PC-3 (cell line): ENCODE data around the gene SYT7. TPM values are rescaled to one million over a fixed set of nuclear protein-coding genes. Genes with fewer than 3 reads are reported as not detected.
A peak's percentile ranks its signal among the peaks of the same experiment; 100 is the strongest.

ENCODE experiments used
- ATAC-seq: fragments of 200-7000 bp; cut with Tn5 transposase; 2 replicates; pipeline ENCODE4 v1.9.1; 2020; ENCODE audit warnings: mild to moderate bottlenecking, moderate library complexity
- BruUV-seq: library from RNA; stranded (reverse); fragments of 400-500 nt; replicated peaks from 2 replicates; lab custom pipeline; 2021; lab: Mats Ljungman, UMichigan
- CTCF ChIA-PET: fragments of 300-600 bp; sonication (Branson Sonifier 250); formaldehyde crosslinking; loops from one replicate; lab custom pipeline; 2022; ENCODE audit warnings: antibody characterized with exemption; lab: Charles Lee
- POLR2A ChIA-PET: fragments of 300-600 bp; sonication (Branson Sonifier 250); formaldehyde crosslinking; loops from one replicate; lab custom pipeline; 2022; ENCODE audit warnings: antibody characterized with exemption; ENCODE audit not compliant: unreplicated experiment; lab: Charles Lee
- DNase-seq: peaks from one replicate; pipeline ENCODE4 v3.0.0-alpha.2; 2015
- H2AFZ ChIP-seq: fragments of 300-600 bp; sonication (generic); 2 replicates; pipeline ENCODE4 v1.6.0; 2016; ENCODE audit warnings: antibody characterized with exemption, low read length
- H3F3A ChIP-seq: fragments of 300-600 bp; sonication (generic); one replicate; pipeline ENCODE4 v1.6.0; 2017; ENCODE audit warnings: antibody characterized with exemption, low read length, control low read depth, mild to moderate bottlenecking; ENCODE audit not compliant: unreplicated experiment
- H3K27ac ChIP-seq: fragments of 300-600 bp; sonication (generic); 2 replicates; pipeline ENCODE4 v1.5.1; 2016; ENCODE audit warnings: mild to moderate bottlenecking, low read length
- H3K27me3 ChIP-seq: fragments of 300-600 bp; sonication (generic); 2 replicates; pipeline ENCODE4 v1.6.1; 2016; ENCODE audit warnings: low read length, mixed read lengths
- H3K36me3 ChIP-seq: fragments of 300-600 bp; sonication (generic); 2 replicates; pipeline ENCODE4 v1.6.1; 2016; ENCODE audit warnings: low read depth, mixed run types, low read length, mixed read lengths
- H3K4me1 ChIP-seq: fragments of 300-600 bp; sonication (generic); 2 replicates; pipeline ENCODE4 v1.5.1; 2016; ENCODE audit warnings: low read length; ENCODE audit not compliant: insufficient read depth
- H3K4me2 ChIP-seq: fragments of 300-600 bp; sonication (generic); 2 replicates; pipeline ENCODE4 v1.6.0; 2016; ENCODE audit warnings: low read length
- H3K4me3 ChIP-seq: fragments of 300-600 bp; sonication (generic); 2 replicates; pipeline ENCODE4 v1.5.1; 2016; ENCODE audit warnings: mild to moderate bottlenecking, low read length, mixed read lengths
- H3K79me2 ChIP-seq: fragments of 300-600 bp; sonication (generic); 2 replicates; pipeline ENCODE4 v1.6.1; 2017; ENCODE audit warnings: low read length, mixed read lengths
- H3K9ac ChIP-seq: fragments of 300-600 bp; sonication (generic); 2 replicates; pipeline ENCODE4 v1.6.0; 2016; ENCODE audit warnings: mild to moderate bottlenecking, low read length
- H3K9me2 ChIP-seq: fragments of 300-600 bp; sonication (generic); replicated peaks from 2 replicates; pipeline ENCODE4 v1.6.1; 2016; ENCODE audit warnings: mixed run types, low read length, mixed read lengths
- H3K9me3 ChIP-seq: fragments of 300-600 bp; sonication (generic); 2 replicates; pipeline ENCODE4 v1.6.1; 2016; ENCODE audit warnings: low read length, mixed read lengths
- H4K20me1 ChIP-seq: fragments of 300-600 bp; sonication (generic); 2 replicates; pipeline ENCODE4 v1.6.1; 2016; ENCODE audit warnings: low read length, mixed read lengths
- CTCF ChIP-seq: fragments of 300-600 bp; sonication (generic); conservative IDR thresholded peaks from 2 replicates; pipeline ENCODE4 v1.5.1; 2017; ENCODE audit warnings: antibody characterized with exemption, low read depth, mild to moderate bottlenecking, low read length
- EZH2 ChIP-seq: fragments of 300-600 bp; sonication (generic); IDR thresholded peaks from one replicate; pipeline ENCODE4 v1.6.1; 2017; ENCODE audit warnings: antibody characterized with exemption, mild to moderate bottlenecking, low read length; ENCODE audit not compliant: unreplicated experiment
- EZH2phosphoT487 ChIP-seq: fragments of 300-600 bp; sonication (generic); IDR thresholded peaks from 2 replicates; pipeline ENCODE4 v1.6.1; 2018; ENCODE audit warnings: mild to moderate bottlenecking, antibody characterized with exemption, low read length, borderline replicate concordance
- intact Hi-C: fragments of 100-400 bp; cut with micrococcal nuclease; formaldehyde crosslinking; loops from 2 replicates; pipeline ENCODE4 v1.9.0; 2023
- total RNA-seq: library from RNA; depleted of rRNA; stranded (reverse); fragments of >200 nt; gene quantifications from 2 replicates; pipeline ENCODE4 v1.2.3, GENCODE V29; 2014

The SYT7 gene
- total RNA-seq, 1 experiment from 2014 or later, result 23.2 TPM

DNA sequence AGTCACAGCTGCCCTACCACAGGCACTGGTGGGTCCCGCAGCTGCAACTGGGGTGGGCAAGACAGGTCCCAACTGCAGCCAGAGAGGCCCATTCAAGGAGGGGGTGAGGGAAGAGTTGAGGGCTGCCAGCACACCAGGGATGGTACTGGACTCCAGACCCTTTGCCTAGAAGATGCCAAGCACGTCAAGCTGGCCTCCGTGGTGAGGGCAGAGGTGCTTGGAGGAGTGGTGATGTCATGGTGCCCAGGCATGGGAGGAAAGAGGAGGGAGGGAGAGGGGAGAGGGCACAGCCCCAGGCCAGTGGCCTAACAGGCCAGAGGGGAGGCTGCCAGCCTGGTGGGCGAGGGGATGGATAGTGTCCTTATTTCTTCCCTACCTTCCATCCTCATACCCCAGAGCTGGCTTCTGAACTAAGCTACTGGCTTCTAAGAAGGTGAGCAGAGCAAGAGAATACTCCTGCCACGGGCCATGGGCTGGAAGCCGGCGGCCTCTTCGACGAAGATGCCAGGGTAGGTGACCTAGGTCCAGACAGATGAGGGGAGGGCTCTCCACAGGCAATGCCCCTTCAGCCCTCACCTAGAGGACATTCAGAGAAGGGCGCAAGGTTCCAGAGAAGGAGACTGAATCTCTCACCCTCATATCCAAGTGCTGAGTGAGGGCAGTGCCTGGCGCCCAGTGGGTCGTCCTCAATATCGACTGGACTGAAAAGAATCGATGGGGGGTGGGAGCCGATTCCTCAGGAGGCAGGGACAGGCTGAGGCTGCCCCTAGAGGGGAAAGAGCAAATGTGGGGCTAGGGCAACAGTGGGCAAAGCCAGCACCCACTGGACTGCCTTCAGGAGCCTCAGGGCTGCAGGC lies 1.8 kb downstream of the SYT7 start:
- DNase-seq (no peak), ATAC-seq (no peak)
- H3K27ac ChIP-seq, result no peak overlapping the region
- H3K9ac ChIP-seq, result no peak overlapping the region
- no peaks in the 10 kb centered on the region for H3F3A ChIP-seq
- H3K9me3 ChIP-seq, result no peaks in the 10 kb centered on the region
- H4K20me1 ChIP-seq, result 0 out of 2 replicates have a peak, but pooled peaks cover 3% of the 10 kb centered on the region
- H3K36me3 ChIP-seq, result no peaks in the 10 kb centered on the region
- H3K9me2 ChIP-seq, result no peaks in the 10 kb centered on the region
- H2AFZ ChIP-seq, result no peak overlapping the region
- H3K27me3 ChIP-seq, result peaks cover 9% of the 10 kb centered on the region
- peaks cover 16% of the 10 kb centered on the region for H3K4me1 ChIP-seq
- peak overlapping the region; percentile 84 for H3K4me3 ChIP-seq
- TF ChIP-seq EZH2phosphoT487, result no peak
- TF ChIP-seq CTCF, result peak; percentile 36; the same call in 1 of the 2 replicates
- intact Hi-C loops, result no loop called here
- ChIA-PET CTCF (interaction anchor here (0.8 kb wide), 1 partner anchor 153 kb away, joined by 4 read pairs; no protein-coding TSS in a partner anchor), POLR2A (no interaction called here)
- no TSS peak for BruUV-seq
- H3K79me2 ChIP-seq, result no peaks in the 10 kb centered on the region
- H3K4me2 ChIP-seq, result peak overlapping the region; percentile 99

DNA sequence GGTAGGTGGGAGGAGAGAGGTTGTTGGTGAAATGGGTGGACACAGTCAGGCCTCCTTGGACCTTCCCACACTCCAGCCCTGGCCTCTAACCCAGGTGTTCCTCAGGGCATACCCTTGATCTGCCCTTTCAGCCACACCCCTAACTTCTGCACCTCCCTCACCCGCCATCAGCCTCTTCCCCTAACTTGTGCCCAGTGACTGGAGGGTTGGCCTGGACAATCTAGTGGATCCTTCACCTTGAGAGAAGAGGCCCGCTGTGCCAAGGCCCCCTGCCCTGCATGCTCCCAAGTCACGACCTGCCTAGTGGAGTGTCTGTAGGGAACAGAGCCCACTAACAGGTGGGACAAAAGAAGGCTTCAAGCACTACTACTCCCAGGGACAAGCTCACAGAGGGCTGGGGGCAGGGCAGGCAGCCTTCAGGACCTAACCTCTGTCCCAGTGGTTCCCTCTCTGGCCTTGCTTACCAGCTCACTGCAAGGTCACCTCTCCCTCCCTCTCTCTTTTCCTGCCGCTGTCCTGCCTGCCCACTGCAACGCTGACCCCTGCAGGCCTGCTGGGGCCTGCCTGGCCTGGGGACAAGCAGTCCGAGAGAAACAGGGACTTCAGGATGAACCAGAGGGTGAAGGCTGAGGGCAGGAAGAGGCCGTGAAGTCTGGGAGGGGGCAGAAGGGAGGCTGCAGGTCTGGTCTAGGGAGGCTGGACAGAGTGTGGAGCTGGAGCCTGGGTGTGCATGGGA lies 3.3 kb downstream of the SYT7 start:
- ATAC-seq (no peak), DNase-seq (peak; percentile 49)
- H3K27me3 ChIP-seq, result peaks cover 9% of the 10 kb centered on the region
- H2AFZ ChIP-seq, result no peak overlapping the region
- no peaks in the 10 kb centered on the region for H3K9me2 ChIP-seq
- ChIA-PET POLR2A (no interaction called here), CTCF (interaction anchor here (0.6 to 1.1 kb wide), 3 partner anchors 12 to 177 kb away, joined by 3 to 10 read pairs (median 3); no protein-coding TSS in a partner anchor)
- peaks cover 16% of the 10 kb centered on the region for H3K4me1 ChIP-seq
- no peaks in the 10 kb centered on the region for H3K36me3 ChIP-seq
- H3K27ac ChIP-seq, result no peak overlapping the region
- no peak overlapping the region for H3K9ac ChIP-seq
- H3F3A ChIP-seq, result no peaks in the 10 kb centered on the region
- TF ChIP-seq EZH2 (no peak), EZH2phosphoT487 (no peak), CTCF (peak; percentile 72)
- H3K9me3 ChIP-seq, result no peaks in the 10 kb centered on the region
- H3K4me3 ChIP-seq, result no peak overlapping the region
- H3K4me2 ChIP-seq, result no peak overlapping the region
- H4K20me1 ChIP-seq, result 0 out of 2 replicates have a peak, but pooled peaks cover 8% of the 10 kb centered on the region
- H3K79me2 ChIP-seq, result no peaks in the 10 kb centered on the region
- intact Hi-C loops, result no loop called here
- no TSS peak for BruUV-seq
